BE2C (cell line): ENCODE results near the gene NDUFB10.
"Not testable (repeated sequence)": the region's sequence is repeated elsewhere in the genome, so short reads cannot be mapped to it uniquely, and the experiment has no call there.

ENCODE experiments used
- DNase-seq: peaks from one replicate; pipeline ENCODE4 v3.0.0-alpha.2; 2020
- H3K27me3 ChIP-seq: fragments of 250-450 bp; sonication (Bioruptor Pico); 2 replicates; pipeline ENCODE4 v1.5.1; 2020; ENCODE audit warnings: mild to moderate bottlenecking
- H3K36me3 ChIP-seq: fragments of 250-450 bp; sonication (Bioruptor Pico); 2 replicates; pipeline ENCODE4 v1.5.1; 2020; ENCODE audit warnings: mild to moderate bottlenecking
- H3K4me1 ChIP-seq: fragments of 250-450 bp; sonication (Bioruptor Pico); 2 replicates; pipeline ENCODE4 v1.5.1; 2020
- H3K4me3 ChIP-seq: 2 replicates; pipeline ENCODE4 v1.5.1; 2011; ENCODE audit warnings: low read depth, low read length
- H3K9me3 ChIP-seq: fragments of 250-450 bp; sonication (Bioruptor Pico); 2 replicates; pipeline ENCODE4 v1.5.1; 2020
- TF ChIP-seq, protein P1 (sequence below): IDR thresholded peaks from 2 replicates; pipeline ENCODE4 v1.5.1; 2012; ENCODE audit warnings: mild to moderate bottlenecking, low read depth, low read length

NDUFB10 gene

DNA sequence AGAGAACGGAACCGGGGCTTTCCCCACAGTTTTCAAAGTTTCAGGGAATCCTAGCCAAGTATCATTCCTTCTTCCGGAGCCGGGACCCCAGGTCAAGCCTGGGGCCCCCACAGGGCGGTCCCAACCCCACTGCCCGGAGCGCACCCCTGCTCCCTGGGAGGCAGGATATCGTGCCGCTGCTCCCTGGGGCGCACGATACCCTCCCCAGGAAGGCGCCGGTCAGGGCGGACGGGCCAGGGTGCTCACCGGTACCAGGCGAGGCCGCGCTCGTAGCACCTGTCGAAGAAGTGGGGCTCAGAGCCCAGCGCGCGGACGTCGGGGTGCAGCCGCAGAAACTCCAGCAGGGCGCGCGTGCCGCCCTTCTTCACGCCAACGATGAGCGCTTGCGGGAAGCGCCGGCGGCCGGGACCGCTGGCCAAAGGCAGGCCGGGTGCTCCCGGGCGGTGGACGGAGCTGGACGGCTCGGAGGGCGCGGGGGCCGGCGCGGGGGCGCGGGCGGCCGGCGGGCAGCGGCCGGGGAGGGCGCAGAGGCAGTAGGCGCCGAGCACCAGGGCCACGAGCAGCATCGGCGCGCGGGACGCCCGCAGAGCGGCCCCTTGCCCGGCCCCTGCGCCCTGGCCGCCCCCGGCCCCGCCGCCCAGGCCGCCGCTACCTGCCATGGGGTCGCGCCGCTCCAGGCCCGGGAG is 41.5 kb upstream of the NDUFB10 start:
- peaks cover 57% of the 10 kb centered on the region for H3K27me3 ChIP-seq
- no peak overlapping the region for H3K4me3 ChIP-seq
- TF ChIP-seq, protein P1, sequence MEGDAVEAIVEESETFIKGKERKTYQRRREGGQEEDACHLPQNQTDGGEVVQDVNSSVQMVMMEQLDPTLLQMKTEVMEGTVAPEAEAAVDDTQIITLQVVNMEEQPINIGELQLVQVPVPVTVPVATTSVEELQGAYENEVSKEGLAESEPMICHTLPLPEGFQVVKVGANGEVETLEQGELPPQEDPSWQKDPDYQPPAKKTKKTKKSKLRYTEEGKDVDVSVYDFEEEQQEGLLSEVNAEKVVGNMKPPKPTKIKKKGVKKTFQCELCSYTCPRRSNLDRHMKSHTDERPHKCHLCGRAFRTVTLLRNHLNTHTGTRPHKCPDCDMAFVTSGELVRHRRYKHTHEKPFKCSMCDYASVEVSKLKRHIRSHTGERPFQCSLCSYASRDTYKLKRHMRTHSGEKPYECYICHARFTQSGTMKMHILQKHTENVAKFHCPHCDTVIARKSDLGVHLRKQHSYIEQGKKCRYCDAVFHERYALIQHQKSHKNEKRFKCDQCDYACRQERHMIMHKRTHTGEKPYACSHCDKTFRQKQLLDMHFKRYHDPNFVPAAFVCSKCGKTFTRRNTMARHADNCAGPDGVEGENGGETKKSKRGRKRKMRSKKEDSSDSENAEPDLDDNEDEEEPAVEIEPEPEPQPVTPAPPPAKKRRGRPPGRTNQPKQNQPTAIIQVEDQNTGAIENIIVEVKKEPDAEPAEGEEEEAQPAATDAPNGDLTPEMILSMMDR, result no peak
- H3K36me3 ChIP-seq, result no peaks in the 10 kb centered on the region
- H3K9me3 ChIP-seq, result no peaks in the 10 kb centered on the region; the same call in 1 of the 2 replicates
- H3K4me1 ChIP-seq, result no peaks in the 10 kb centered on the region
- no peak for DNase-seq

GRCh38 chr16:1918351-1919326 is 40.7 kb upstream of the NDUFB10 start, which contains the start of gene HS3ST6:
Gene HS3ST6, minus strand, starts transcription at chr16:1918415. Its CDS starts 92 bp downstream, at chr16:1918323.
- TF ChIP-seq, protein P1, result no peak
- Histone ChIP-seq H3K4me1 (no peaks in the 10 kb centered on the region), H3K9me3 (no peaks in the 10 kb centered on the region; the same call in 1 of the 2 replicates), H3K27me3 (peaks cover 59% of the 10 kb centered on the region), H3K4me3 (no peak within 1 kb of the TSS), H3K36me3 (no peaks in the 10 kb centered on the region)
- no peak for DNase-seq

- no peaks in the 10 kb centered on the region for H3K36me3 ChIP-seq
- no peaks in the 10 kb centered on the region; the same call in 1 of the 2 replicates for H3K9me3 ChIP-seq
- peak; percentile 57 for DNase-seq
- no peak overlapping the region for H3K4me3 ChIP-seq
- H3K4me1 ChIP-seq, result no peaks in the 10 kb centered on the region
- TF ChIP-seq, protein P1, result no peak
- peaks cover 59% of the 10 kb centered on the region for H3K27me3 ChIP-seq
These were observed 39.9 kb upstream of the NDUFB10 start for GRCh38 chr16:1919327-1919998.

- not testable (repeated sequence) for DNase-seq, H3K9me3 ChIP-seq, H3K36me3 ChIP-seq, H3K4me1 ChIP-seq, H3K4me3 ChIP-seq
- H3K27me3 ChIP-seq, result peaks cover 59% of the 10 kb centered on the region
These were observed 39.2 kb upstream of the NDUFB10 start for GRCh38 chr16:1920122-1920521.

- TF ChIP-seq, protein P1, result no peak
- no peaks in the 10 kb centered on the region; the same call in 1 of the 2 replicates for H3K9me3 ChIP-seq
- H3K4me1 ChIP-seq, result no peaks in the 10 kb centered on the region
- no peak overlapping the region for H3K4me3 ChIP-seq
- peaks cover 57% of the 10 kb centered on the region for H3K27me3 ChIP-seq
- peak; percentile 66 for DNase-seq
- H3K36me3 ChIP-seq, result no peaks in the 10 kb centered on the region
These were observed 38.6 kb upstream of the NDUFB10 start for GRCh38 chr16:1920727-1921171.

DNA sequence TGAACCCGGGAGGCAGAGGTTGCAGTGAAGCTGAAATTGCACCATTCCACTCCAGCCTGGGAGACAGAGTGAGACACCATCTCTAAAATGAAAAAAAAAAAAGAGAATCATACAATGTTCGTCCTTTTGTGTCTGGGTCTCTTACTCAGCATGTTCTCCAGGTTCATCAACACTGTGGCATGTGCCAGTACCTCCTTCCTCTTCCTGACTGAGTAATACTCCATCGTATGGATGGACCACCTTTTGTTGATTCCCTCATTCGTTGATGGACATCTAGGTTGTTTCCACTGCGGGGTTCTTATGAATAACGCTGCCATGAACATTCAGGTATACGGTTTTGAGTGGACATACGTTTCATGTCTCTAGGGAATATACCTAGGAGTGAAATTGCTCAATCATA is 37.0 kb upstream of the NDUFB10 start:
- Histone ChIP-seq H3K4me1 (no peaks in the 10 kb centered on the region), H3K4me3 (no peak overlapping the region), H3K27me3 (peaks cover 45% of the 10 kb centered on the region), H3K36me3 (no peaks in the 10 kb centered on the region), H3K9me3 (no peaks in the 10 kb centered on the region; the same call in 1 of the 2 replicates)
- no peak for DNase-seq
- TF ChIP-seq, protein P1, result no peak
